PC-3 (cell line): ENCODE results near the gene PACS1.

Experiments
- EZH2 ChIP-seq: fragments of 300-600 bp; sonication (generic); IDR thresholded peaks from one replicate; pipeline ENCODE4 v1.6.1; 2017; ENCODE audit warnings: antibody characterized with exemption, mild to moderate bottlenecking, low read length; ENCODE audit not compliant: unreplicated experiment
- EZH2phosphoT487 ChIP-seq: fragments of 300-600 bp; sonication (generic); IDR thresholded peaks from 2 replicates; pipeline ENCODE4 v1.6.1; 2018; ENCODE audit warnings: mild to moderate bottlenecking, antibody characterized with exemption, low read length, borderline replicate concordance
- TF ChIP-seq, protein P1 (sequence below): fragments of 300-600 bp; sonication (generic); conservative IDR thresholded peaks from 2 replicates; pipeline ENCODE4 v1.5.1; 2017; ENCODE audit warnings: antibody characterized with exemption, low read depth, mild to moderate bottlenecking, low read length

- TF ChIP-seq, protein P1, sequence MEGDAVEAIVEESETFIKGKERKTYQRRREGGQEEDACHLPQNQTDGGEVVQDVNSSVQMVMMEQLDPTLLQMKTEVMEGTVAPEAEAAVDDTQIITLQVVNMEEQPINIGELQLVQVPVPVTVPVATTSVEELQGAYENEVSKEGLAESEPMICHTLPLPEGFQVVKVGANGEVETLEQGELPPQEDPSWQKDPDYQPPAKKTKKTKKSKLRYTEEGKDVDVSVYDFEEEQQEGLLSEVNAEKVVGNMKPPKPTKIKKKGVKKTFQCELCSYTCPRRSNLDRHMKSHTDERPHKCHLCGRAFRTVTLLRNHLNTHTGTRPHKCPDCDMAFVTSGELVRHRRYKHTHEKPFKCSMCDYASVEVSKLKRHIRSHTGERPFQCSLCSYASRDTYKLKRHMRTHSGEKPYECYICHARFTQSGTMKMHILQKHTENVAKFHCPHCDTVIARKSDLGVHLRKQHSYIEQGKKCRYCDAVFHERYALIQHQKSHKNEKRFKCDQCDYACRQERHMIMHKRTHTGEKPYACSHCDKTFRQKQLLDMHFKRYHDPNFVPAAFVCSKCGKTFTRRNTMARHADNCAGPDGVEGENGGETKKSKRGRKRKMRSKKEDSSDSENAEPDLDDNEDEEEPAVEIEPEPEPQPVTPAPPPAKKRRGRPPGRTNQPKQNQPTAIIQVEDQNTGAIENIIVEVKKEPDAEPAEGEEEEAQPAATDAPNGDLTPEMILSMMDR = no peak
- TF ChIP-seq EZH2phosphoT487 (no peak), EZH2 (no peak)
Observed at GRCh38 chr11:66083767-66084166, 13.7 kb downstream of the PACS1 start.
